Spleen (tissue), 11 donors: ENCODE results near the gene PTGES. TPM values are rescaled to one million over a fixed set of nuclear protein-coding genes. Genes with fewer than 3 reads are reported as not detected.
A peak's percentile ranks its signal among the peaks of the same experiment; 100 is the strongest.

Source experiments
- DNase-seq: peaks from one replicate; pipeline ENCODE4 v3.0.0-alpha.2; 2020
- H3K27ac ChIP-seq, 8 donors: fragments of 200-600 bp; sonication (generic) in 7 of 8; 1 replicate in 4 of 8; 2 replicates in 4 of 8; pipeline versions ENCODE4 v1.5.0 to v1.8.0; 2016 to 2021; ENCODE audit warnings: inconsistent platforms in 4 of 8, mild to moderate bottlenecking in 4 of 8, moderate library complexity in 1 of 8
- H3K27me3 ChIP-seq, 7 donors: fragments of 200-600 bp; sonication (generic) in 6 of 7; replicated peaks in 1 of 7; 1 replicate in 4 of 7; 2 replicates in 3 of 7; pipeline versions ENCODE4 v1.5.0 to v1.8.0; 2016 to 2021; ENCODE audit warnings: inconsistent platforms in 3 of 7, mild to moderate bottlenecking in 1 of 7
- H3K36me3 ChIP-seq, 6 donors: fragments of 200-600 bp; sonication (generic) in 5 of 6; 1 replicate in 4 of 6; 2 replicates in 2 of 6; pipeline versions ENCODE4 v1.5.0 to v1.8.0; 2016 to 2021; ENCODE audit warnings: inconsistent platforms in 2 of 6
- H3K4me1 ChIP-seq, 6 donors: fragments of 200-600 bp; sonication (generic) in 5 of 6; 1 replicate in 3 of 6; 2 replicates in 3 of 6; pipeline versions ENCODE4 v1.5.0 to v1.8.0; 2016 to 2021; ENCODE audit warnings: inconsistent platforms in 3 of 6
- H3K4me3 ChIP-seq, 8 donors: fragments of 200-600 bp; sonication (generic) in 7 of 8; 1 replicate in 4 of 8; 2 replicates in 4 of 8; pipeline versions ENCODE4 v1.5.0 to v1.8.0; 2016 to 2021; ENCODE audit warnings: inconsistent platforms in 4 of 8, mild to moderate bottlenecking in 4 of 8, moderate library complexity in 2 of 8
- H3K9me3 ChIP-seq, 8 donors: fragments of 200-600 bp; sonication (generic) in 7 of 8; 1 replicate in 4 of 8; 2 replicates in 4 of 8; pipeline versions ENCODE4 v1.5.0 to v1.8.0; 2016 to 2021; ENCODE audit warnings: inconsistent platforms in 4 of 8
- CTCF ChIP-seq, 11 experiments: fragments of 200-600 bp in 7 of 11; fragments of 450-650 bp in 4 of 11; sonication (generic) in 4 of 11; IDR thresholded peaks in 8 of 11; conservative IDR thresholded peaks in 3 of 11; 1 replicate in 7 of 11; 2 replicates in 4 of 11; pipeline versions ENCODE4 v1.4.0 to v1.8.0; 2016 to 2021; ENCODE audit warnings: antibody characterized with exemption in 11 of 11, inconsistent platforms in 4 of 11, mild to moderate bottlenecking in 1 of 11
- POLR2A ChIP-seq, 3 donors: fragments of 450-650 bp; IDR thresholded peaks; one replicate each; pipeline ENCODE4 v1.5.1; 2017; ENCODE audit warnings: antibody characterized with exemption in 3 of 3, mild to moderate bottlenecking in 1 of 3
- POLR2AphosphoS5 ChIP-seq, 3 donors: sonication (generic); formaldehyde crosslinking; IDR thresholded peaks; one replicate each; pipeline ENCODE4 v1.5.1; 2017; ENCODE audit warnings: antibody characterized with exemption in 3 of 3
- WGBS, 5 donors: extraction: QIAGEN DNeasy Blood & Tissue Kit in 3 of 5; methylation state at CpG; one replicate each; pipeline versions ENCODE4 v1.1.5 to v1.1.7; 2013 to 2018; 5-methylcytosine and 5-hydroxymethylcytosine counted together
- intact Hi-C: fragments of 100-400 bp; cut with DNase I; formaldehyde crosslinking; loops from one replicate; pipeline ENCODE4 v1.15.0; 2023; ENCODE audit warnings: low total_unique reads
- polyA plus RNA-seq, 3 donors: library from polyadenylated mRNA; stranded (reverse); fragments of 200-250 nt; gene quantifications; one replicate each; pipeline ENCODE4 v1.2.1, GENCODE V29; 2013
- total RNA-seq, 7 donors: library from RNA; depleted of rRNA in 3 of 7; stranded (reverse); fragments of >200 nt in 3 of 7; fragmentation: NEBNext Ultra II Directional in 4 of 7; extraction: Animal tissue kit (Norgen Biotek cat#: 25700) in 4 of 7; gene quantifications; one replicate each; pipeline versions ENCODE4 v1.1.0 to v1.2.1, GENCODE V29; 2016 to 2021
- donor health status: healthy with polysubstance abuse.
- donor health status: DM: no; HTN: no; CAD: no; lungs with moderate emphysema.
- donor health status: DM: no; HTN: no; CAD: no.
- donor health status: Bipolar disorder and iron deficiency.
- donor health status: healthy.
- donor health status: DM: no; HTN: no; CAD: no.
- donor health status: DM: yes; HTN: yes; CAD: no.

Gene PTGES
- total and polyA plus RNA-seq, 10 donors: 1.4 to 7.2 (median 2.8) TPM

GRCh38 chr9:129698254-129698757, 54.5 kb downstream of the PTGES start:
- TF ChIP-seq CTCF (IDR thresholded peaks at IDR 0.05 in 8 of 11, conservative IDR thresholded peaks at IDR 0.05 in 3 of 11) (no peak), POLR2A (IDR thresholded peaks at IDR 0.05) (no peak), POLR2AphosphoS5 (IDR thresholded peaks at IDR 0.05) (no peak)
- DNase-seq: no peak
- H3K27ac ChIP-seq: no peak overlapping the region

GRCh38 chr9:129697656-129698253, 55.1 kb downstream of the PTGES start:
- no peaks in the 10 kb centered on the region for H3K36me3 ChIP-seq
- DNase-seq: no peak
- H3K9me3 ChIP-seq: no peaks in the 10 kb centered on the region
- TF ChIP-seq POLR2AphosphoS5 (IDR thresholded peaks at IDR 0.05) (no peak), CTCF (IDR thresholded peaks at IDR 0.05 in 8 of 11, conservative IDR thresholded peaks at IDR 0.05 in 3 of 11) (no peak), POLR2A (IDR thresholded peaks at IDR 0.05) (no peak)
- no peak overlapping the region for H3K27ac ChIP-seq
- H3K27me3 ChIP-seq: peaks cover 3 to 89% (median 31%) of the 10 kb centered on the region in 7 donors
- intact Hi-C loops: no loop called here
- peak overlapping the region in 2 of 8 donors; percentile 20 to 54 for H3K4me3 ChIP-seq
- WGBS, 5 donors: 5 to 16% (median 7%) methylated on average over 19 to 25 of the region's 25 CpGs
- peaks cover 0 to 22% (median 10%) of the 10 kb centered on the region in 6 donors for H3K4me1 ChIP-seq

More at GRCh38 chr9:129698254-129698757, 54.5 kb downstream of the PTGES start:
- Histone ChIP-seq H3K36me3 (no peaks in the 10 kb centered on the region), H3K4me3 (no peak overlapping the region), H3K27me3 (peaks cover 3 to 94% (median 31%) of the 10 kb centered on the region in 7 donors), H3K4me1 (peaks cover 0 to 27% (median 10%) of the 10 kb centered on the region in 6 donors), H3K9me3 (no peaks in the 10 kb centered on the region)
- WGBS, 5 donors: 53 to 66% (median 63%) methylated on average over 11 to 17 of the region's 17 CpGs
- intact Hi-C loops: no loop called here

DNA sequence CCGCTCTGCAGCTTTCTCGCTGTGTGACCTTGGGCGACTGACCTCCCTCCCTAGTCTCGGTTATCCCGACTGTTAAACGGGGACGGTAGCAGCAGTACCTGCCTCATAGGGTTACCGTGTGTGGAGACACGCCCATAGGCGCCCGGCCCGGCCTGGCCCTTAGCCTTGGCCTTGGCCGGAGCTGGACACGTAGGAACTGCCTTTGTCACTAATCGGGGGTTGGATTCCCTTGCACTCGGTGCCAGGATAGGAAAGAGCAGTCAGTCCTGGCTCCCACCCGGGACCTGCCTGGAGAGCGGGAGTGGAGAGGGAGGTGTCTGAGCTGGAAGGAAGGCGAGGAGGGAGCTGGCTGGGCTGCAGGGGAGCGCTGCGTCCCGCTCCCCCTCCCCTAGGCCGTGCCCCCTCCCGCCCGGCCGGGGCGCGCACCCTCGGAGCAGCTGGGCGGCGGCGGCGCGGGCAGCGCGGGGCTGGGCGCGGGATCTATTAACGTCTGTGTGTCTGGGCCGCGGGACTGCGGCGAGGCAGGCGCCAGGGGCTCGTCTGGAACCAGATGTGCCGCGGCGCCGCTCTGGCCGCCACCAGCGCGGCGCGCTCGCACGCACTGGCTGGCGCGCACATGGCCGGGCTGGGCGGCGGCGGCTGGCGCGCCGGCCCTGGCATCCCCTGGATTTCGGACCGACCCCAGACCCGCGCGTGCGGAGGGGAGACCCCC, 55.7 kb downstream of the PTGES start:
- no peak overlapping the region for H3K27ac ChIP-seq
- DNase-seq: no peak

More for the DNA sequence above, 55.7 kb downstream of the PTGES start:
- no peaks in the 10 kb centered on the region for H3K36me3 ChIP-seq
- 6 to 19% (median 7%) methylated on average over 23 to 71 of the region's 71 CpGs for WGBS, 5 donors
- H3K27me3 ChIP-seq: peaks cover 3 to 85% (median 31%) of the 10 kb centered on the region in 7 donors
- H3K4me3 ChIP-seq: peak overlapping the region in 2 of 8 donors; percentile 20 to 54
- intact Hi-C loops: no loop called here
- TF ChIP-seq POLR2A (IDR thresholded peaks at IDR 0.05): no peak
- TF ChIP-seq CTCF (IDR thresholded peaks at IDR 0.05 in 8 of 11, conservative IDR thresholded peaks at IDR 0.05 in 3 of 11): no peak
- no peak for TF ChIP-seq POLR2AphosphoS5 (IDR thresholded peaks at IDR 0.05)
- H3K4me1 ChIP-seq: peaks cover 0 to 17% (median 10%) of the 10 kb centered on the region in 6 donors
- H3K9me3 ChIP-seq: no peaks in the 10 kb centered on the region
